Mesendoderm (in vitro differentiated cells): ENCODE results near the gene TCHHL1. TPM values are rescaled to one million over a fixed set of nuclear protein-coding genes. Genes with fewer than 3 reads are reported as not detected.

ENCODE experiments used
- DNase-seq: peaks from one replicate; pipeline ENCODE4 v3.0.0; 2013
- H2AK5ac ChIP-seq: 2 replicates; pipeline ENCODE4 v1.6.1; 2013; ENCODE audit warnings: low read length, inconsistent platforms
- H2BK120ac ChIP-seq: 2 replicates; pipeline ENCODE4 v1.6.1; 2013; ENCODE audit warnings: low read depth, mild to moderate bottlenecking, low read length, moderate library complexity, mixed read lengths
- H2BK15ac ChIP-seq: replicated peaks from 2 replicates; pipeline ENCODE4 v1.6.1; 2013; ENCODE audit warnings: low read depth, mild to moderate bottlenecking, moderate library complexity
- H2BK5ac ChIP-seq: 2 replicates; pipeline ENCODE4 v1.6.1; 2013; ENCODE audit warnings: low read length, inconsistent platforms
- H3K18ac ChIP-seq: 2 replicates; pipeline ENCODE4 v1.6.1; 2013; ENCODE audit warnings: mild to moderate bottlenecking, low read length, mixed read lengths
- H3K23ac ChIP-seq: one replicate; pipeline ENCODE4 v1.6.1; 2013; ENCODE audit warnings: low read length
- H3K27ac ChIP-seq: 2 replicates; pipeline ENCODE4 v1.5.1; 2013; ENCODE audit warnings: low read depth, mild to moderate bottlenecking, inconsistent platforms, low read length, moderate library complexity
- H3K27me3 ChIP-seq: 2 replicates; pipeline ENCODE4 v1.6.1; 2013; ENCODE audit warnings: low read length, control low read depth, mild to moderate bottlenecking, inconsistent platforms; ENCODE audit not compliant: insufficient read depth, poor library complexity
- H3K36me3 ChIP-seq: 2 replicates; pipeline ENCODE4 v1.6.1; 2013; ENCODE audit warnings: low read length, inconsistent platforms; ENCODE audit not compliant: control insufficient read depth, insufficient read depth
- H3K4ac ChIP-seq: one replicate; pipeline ENCODE4 v1.6.1; 2013; ENCODE audit warnings: low read depth, mild to moderate bottlenecking, low read length, moderate library complexity
- H3K4me1 ChIP-seq: 2 replicates; pipeline ENCODE4 v1.6.1; 2013; ENCODE audit warnings: low read depth, low read length, inconsistent platforms; ENCODE audit not compliant: control insufficient read depth
- H3K4me2 ChIP-seq: 2 replicates; pipeline ENCODE4 v1.6.1; 2013; ENCODE audit warnings: low read length
- H3K4me3 ChIP-seq: 2 replicates; pipeline ENCODE4 v1.5.1; 2013; ENCODE audit warnings: mild to moderate bottlenecking, low read length
- H3K56ac ChIP-seq: one replicate; pipeline ENCODE4 v1.6.1; 2013; ENCODE audit warnings: low read length
- H3K79me1 ChIP-seq: 2 replicates; pipeline ENCODE4 v1.6.1; 2013; ENCODE audit warnings: low read length, inconsistent platforms
- H3K79me2 ChIP-seq: 2 replicates; pipeline ENCODE4 v1.6.1; 2013; ENCODE audit warnings: mild to moderate bottlenecking, low read length; ENCODE audit not compliant: control insufficient read depth, insufficient read depth
- H3K9ac ChIP-seq: 2 replicates; pipeline ENCODE4 v1.6.1; 2013; ENCODE audit warnings: low read length, inconsistent platforms
- H4K5ac ChIP-seq: one replicate; pipeline ENCODE4 v1.6.1; 2013; ENCODE audit warnings: low read length
- H4K8ac ChIP-seq: one replicate; pipeline ENCODE4 v1.6.1; 2013; ENCODE audit warnings: low read depth, mild to moderate bottlenecking, control low read depth, low read length, moderate library complexity
- WGBS: extraction: QIAGEN DNeasy Blood & Tissue Kit; methylation state at CpG from one replicate; pipeline ENCODE4 v1.1.7; 2013; ENCODE audit warnings: low lambda C conversion rate, missing lambda C conversion rate; ENCODE audit not compliant: insufficient coverage; ENCODE audit errors: extremely low coverage; 5-methylcytosine and 5-hydroxymethylcytosine counted together
- polyA plus RNA-seq, 2 experiments: library from polyadenylated mRNA; stranded (reverse); fragments of 200-250 nt; gene quantifications; one replicate each; pipeline ENCODE4 v1.2.3, GENCODE V29; 2013

TCHHL1 gene
- not detected for polyA plus RNA-seq (2013, experiment 1 of 2)
- polyA plus RNA-seq (2013, experiment 2 of 2) = not detected

- Histone ChIP-seq H3K18ac (no peak within 1 kb of the TSS), H3K4ac (no peak within 1 kb of the TSS), H3K4me3 (no peak within 1 kb of the TSS), H4K5ac (no peak within 1 kb of the TSS), H3K79me2 (no peaks in the 10 kb centered on the region), H3K4me1 (no peaks in the 10 kb centered on the region), H3K56ac (no peak within 1 kb of the TSS), H3K4me2 (no peak within 1 kb of the TSS), H3K36me3 (no peaks in the 10 kb centered on the region), H2BK120ac (no peak within 1 kb of the TSS), H4K8ac (no peak within 1 kb of the TSS), H3K79me1 (no peaks in the 10 kb centered on the region), H3K23ac (no peak within 1 kb of the TSS), H3K9ac (no peak within 1 kb of the TSS), H2AK5ac (no peak within 1 kb of the TSS), H2BK15ac (no peak within 1 kb of the TSS), H2BK5ac (no peak within 1 kb of the TSS), H3K27me3 (no peaks in the 10 kb centered on the region), H3K27ac (no peak within 1 kb of the TSS)
- no CpG with 5 or more reads among the region's 5 CpGs for WGBS
- DNase-seq = no peak
Measured at GRCh38 chr1:152089014-152089674, at the start of gene TCHHL1. TCHHL1 (minus strand) TSS chr1:152089064; CDS start chr1:152088143, 921 bp downstream.

GRCh38 chr1:152137215-152137614 lies 48.4 kb upstream of the TCHHL1 start:
- Histone ChIP-seq H4K5ac (no peak overlapping the region), H3K27me3 (no peaks in the 10 kb centered on the region), H4K8ac (no peak overlapping the region), H3K23ac (no peak overlapping the region), H2BK5ac (no peak overlapping the region), H3K4ac (no peak overlapping the region), H3K56ac (no peak overlapping the region), H3K79me2 (no peaks in the 10 kb centered on the region), H3K4me2 (no peak overlapping the region), H3K36me3 (no peaks in the 10 kb centered on the region), H3K4me3 (no peak overlapping the region), H3K27ac (no peak overlapping the region), H3K79me1 (no peaks in the 10 kb centered on the region), H2BK15ac (no peak overlapping the region), H3K9ac (no peak overlapping the region), H2BK120ac (no peak overlapping the region), H2AK5ac (no peak overlapping the region), H3K4me1 (no peaks in the 10 kb centered on the region), H3K18ac (no peak overlapping the region)
- no peak for DNase-seq

DNA sequence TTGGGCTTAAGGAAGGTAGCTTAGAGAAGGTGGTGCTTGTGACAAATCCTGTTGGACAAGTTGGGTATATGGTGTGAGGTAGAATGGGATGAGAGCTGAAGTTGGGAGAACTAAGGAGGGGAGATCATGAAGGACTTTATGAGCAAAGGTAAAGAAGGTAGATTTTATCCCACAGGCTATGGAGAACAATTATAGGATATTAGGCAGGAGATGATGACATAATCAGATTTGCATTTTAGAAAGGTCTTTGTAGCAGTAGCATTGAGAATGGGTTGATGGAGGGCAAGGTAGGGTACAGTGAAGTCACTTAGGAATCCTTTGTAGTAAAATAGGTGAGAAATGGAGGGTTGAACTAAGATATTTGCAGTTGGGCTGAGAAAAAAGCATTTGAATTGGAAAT lies 41.3 kb upstream of the TCHHL1 start:
- H3K27me3 ChIP-seq = no peaks in the 10 kb centered on the region
- no peak for DNase-seq
- H3K4me2 ChIP-seq = no peak overlapping the region

GRCh38 chr1:152127673-152128072 lies 38.8 kb upstream of the TCHHL1 start:
- Histone ChIP-seq H2BK5ac (no peak overlapping the region), H3K27ac (no peak overlapping the region), H3K36me3 (no peaks in the 10 kb centered on the region), H3K4me1 (no peaks in the 10 kb centered on the region), H4K8ac (no peak overlapping the region), H3K18ac (no peak overlapping the region), H3K79me1 (no peaks in the 10 kb centered on the region), H3K27me3 (no peaks in the 10 kb centered on the region), H2BK15ac (no peak overlapping the region), H2BK120ac (no peak overlapping the region), H2AK5ac (no peak overlapping the region), H3K23ac (no peak overlapping the region), H3K4me3 (no peak overlapping the region), H3K4me2 (no peak overlapping the region), H3K4ac (no peak overlapping the region), H3K79me2 (no peaks in the 10 kb centered on the region), H3K56ac (no peak overlapping the region), H3K9ac (no peak overlapping the region), H4K5ac (no peak overlapping the region)
- DNase-seq = no peak

More for the DNA sequence above, 41.3 kb upstream of the TCHHL1 start:
- Histone ChIP-seq H3K23ac (no peak overlapping the region), H3K79me1 (no peaks in the 10 kb centered on the region), H3K18ac (no peak overlapping the region), H2BK15ac (no peak overlapping the region), H3K4me3 (no peak overlapping the region), H2BK5ac (no peak overlapping the region), H4K5ac (no peak overlapping the region), H2BK120ac (no peak overlapping the region), H3K4ac (no peak overlapping the region), H3K9ac (no peak overlapping the region), H3K4me1 (no peaks in the 10 kb centered on the region), H3K27ac (no peak overlapping the region), H4K8ac (no peak overlapping the region), H3K36me3 (no peaks in the 10 kb centered on the region), H3K56ac (no peak overlapping the region), H2AK5ac (no peak overlapping the region), H3K79me2 (no peaks in the 10 kb centered on the region)

DNA sequence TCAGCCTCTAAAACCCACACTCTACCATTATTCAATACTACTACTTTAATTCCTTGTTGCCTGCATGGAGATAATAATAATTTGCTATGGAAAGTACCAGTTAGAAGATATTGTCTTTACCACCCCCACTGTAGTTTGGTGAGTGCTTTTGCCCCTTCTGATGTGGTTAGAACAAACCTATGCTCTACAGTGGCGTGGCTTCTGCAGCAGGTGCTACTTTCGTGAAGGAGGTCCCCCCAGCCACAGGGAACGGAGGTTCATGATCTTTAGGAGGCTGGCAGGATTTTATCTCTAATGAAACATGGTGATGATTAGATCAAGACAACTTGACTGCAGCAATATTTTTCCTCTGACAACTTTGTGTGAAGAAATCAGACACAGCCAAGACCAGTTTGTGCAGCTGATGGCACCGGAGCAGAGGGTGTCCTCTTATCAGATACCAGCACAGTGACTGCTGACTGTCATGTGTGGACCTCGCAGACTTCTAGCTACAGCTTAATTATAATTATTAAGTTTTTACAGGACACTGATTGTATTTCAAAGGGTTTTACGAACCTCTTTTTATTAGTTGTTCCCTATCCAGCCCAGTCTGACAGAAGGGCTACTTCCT lies 37.1 kb upstream of the TCHHL1 start:
- H3K9ac ChIP-seq = no peak overlapping the region
- no peaks in the 10 kb centered on the region for H3K79me1 ChIP-seq
- H2AK5ac ChIP-seq = no peak overlapping the region
- H3K27ac ChIP-seq = no peak overlapping the region
- no peaks in the 10 kb centered on the region for H3K4me1 ChIP-seq
- H3K27me3 ChIP-seq = no peaks in the 10 kb centered on the region
- H3K4ac ChIP-seq = no peak overlapping the region
- H4K8ac ChIP-seq = no peak overlapping the region
- no peak overlapping the region for H2BK15ac ChIP-seq
- H3K18ac ChIP-seq = no peak overlapping the region
- H2BK5ac ChIP-seq = no peak overlapping the region
- no peak overlapping the region for H2BK120ac ChIP-seq
- no peak overlapping the region for H3K4me3 ChIP-seq
- no peak overlapping the region for H4K5ac ChIP-seq
- H3K56ac ChIP-seq = no peak overlapping the region
- DNase-seq = no peak
- no peaks in the 10 kb centered on the region for H3K79me2 ChIP-seq
- WGBS = no CpG with 5 or more reads among the region's 6 CpGs
- no peaks in the 10 kb centered on the region for H3K36me3 ChIP-seq
- no peak overlapping the region for H3K23ac ChIP-seq
- H3K4me2 ChIP-seq = no peak overlapping the region

- Histone ChIP-seq H2BK5ac (no peak overlapping the region), H3K4ac (no peak overlapping the region)
Measured at GRCh38 chr1:152118915-152119314, 30.1 kb upstream of the TCHHL1 start.

More at GRCh38 chr1:152118915-152119314, 30.1 kb upstream of the TCHHL1 start:
- H3K9ac ChIP-seq = no peak overlapping the region
- no peak overlapping the region for H4K5ac ChIP-seq
- no peak overlapping the region for H3K18ac ChIP-seq
- H3K4me2 ChIP-seq = no peak overlapping the region
- WGBS = no CpG with 5 or more reads among the region's 1 CpG
- peaks cover 3% of the 10 kb centered on the region for H3K27me3 ChIP-seq
- H3K23ac ChIP-seq = no peak overlapping the region
- no peaks in the 10 kb centered on the region for H3K79me2 ChIP-seq
- H3K4me1 ChIP-seq = no peaks in the 10 kb centered on the region
- H2AK5ac ChIP-seq = no peak overlapping the region
- H3K4me3 ChIP-seq = no peak overlapping the region
- H3K27ac ChIP-seq = no peak overlapping the region
- H3K56ac ChIP-seq = no peak overlapping the region
- H2BK120ac ChIP-seq = no peak overlapping the region
- DNase-seq = no peak
- no peak overlapping the region for H2BK15ac ChIP-seq
- H3K79me1 ChIP-seq = no peaks in the 10 kb centered on the region
- no peak overlapping the region for H4K8ac ChIP-seq
- H3K36me3 ChIP-seq = no peaks in the 10 kb centered on the region
